ENCODE results near the gene WIZ.

WIZ gene

DNA sequence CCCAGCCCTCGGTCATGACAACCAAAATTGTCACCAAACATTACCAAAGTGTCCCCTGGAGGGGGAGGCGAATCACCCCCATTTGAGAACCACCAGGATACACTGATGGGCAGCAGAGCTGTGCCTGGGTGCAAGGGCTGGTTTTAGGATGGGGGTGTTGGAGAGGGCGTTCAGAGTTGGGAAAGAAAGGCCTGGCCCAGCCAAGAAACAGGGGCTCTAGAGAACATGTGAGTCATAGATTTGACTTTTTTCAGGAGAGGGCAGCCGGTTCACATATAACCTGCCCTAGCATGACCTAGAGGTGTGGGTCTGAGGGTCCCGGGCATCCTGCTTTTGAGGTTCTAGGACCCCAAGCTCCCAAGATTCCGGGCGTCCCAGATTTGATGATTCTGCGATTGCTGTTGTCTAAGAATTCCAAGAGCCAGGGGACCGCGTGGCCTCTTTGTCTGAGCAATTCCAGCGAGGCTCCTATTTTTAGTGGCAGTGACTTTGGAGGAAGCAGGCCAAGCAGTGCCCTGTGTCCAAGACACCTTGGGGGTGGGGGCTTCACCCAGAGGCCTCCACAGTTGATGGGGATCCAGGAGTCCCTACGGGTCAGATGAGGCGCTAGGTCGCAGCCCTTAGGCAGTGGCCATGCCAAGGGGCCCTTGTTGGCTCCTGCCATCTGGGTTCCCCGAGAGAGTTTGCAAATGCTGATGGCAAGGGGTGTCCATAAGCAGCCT, 5.1 kb downstream of the WIZ start:
- FAIRE-seq, result no peak

DNA sequence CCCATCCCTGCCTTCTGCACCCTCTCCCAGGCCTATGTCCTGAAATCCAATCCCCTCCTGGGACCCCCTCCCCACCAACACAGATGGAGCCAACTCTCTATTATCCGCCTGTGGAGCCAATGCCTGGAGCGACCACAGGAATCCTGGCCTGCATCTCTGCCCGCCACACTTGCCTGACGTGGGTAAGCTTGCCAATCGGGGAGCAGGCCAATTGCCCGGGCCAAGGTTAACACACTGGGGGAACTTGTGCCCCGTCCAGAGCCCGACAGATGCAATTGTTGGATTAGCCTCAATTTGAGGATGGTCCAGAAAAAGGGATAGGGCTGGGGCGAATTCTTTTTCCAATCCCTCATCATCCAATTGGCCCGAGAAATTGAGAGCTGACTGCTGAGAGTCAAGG, 5.9 kb downstream of the WIZ start:
- no peak for FAIRE-seq

DNA sequence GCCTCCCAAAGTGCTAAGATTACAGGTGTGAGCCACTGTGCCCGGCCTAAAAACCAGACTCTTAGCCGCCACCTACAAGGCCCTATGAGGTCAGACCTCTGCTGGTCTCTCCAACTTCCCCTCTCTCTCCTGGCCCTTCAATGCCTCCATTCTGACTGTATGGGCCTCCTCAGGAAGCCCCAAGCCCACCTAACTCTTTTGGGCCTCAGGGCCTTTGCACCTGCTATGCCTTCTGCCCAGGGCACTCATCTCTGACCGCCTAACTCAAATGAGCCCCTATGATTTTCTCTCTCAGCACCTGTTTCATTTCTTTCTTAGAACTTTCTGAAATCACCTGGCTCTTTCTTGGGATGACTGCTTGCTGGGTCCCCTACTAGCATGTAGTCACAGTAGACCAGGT, 6.4 kb downstream of the WIZ start:
- no peak for FAIRE-seq

DNA sequence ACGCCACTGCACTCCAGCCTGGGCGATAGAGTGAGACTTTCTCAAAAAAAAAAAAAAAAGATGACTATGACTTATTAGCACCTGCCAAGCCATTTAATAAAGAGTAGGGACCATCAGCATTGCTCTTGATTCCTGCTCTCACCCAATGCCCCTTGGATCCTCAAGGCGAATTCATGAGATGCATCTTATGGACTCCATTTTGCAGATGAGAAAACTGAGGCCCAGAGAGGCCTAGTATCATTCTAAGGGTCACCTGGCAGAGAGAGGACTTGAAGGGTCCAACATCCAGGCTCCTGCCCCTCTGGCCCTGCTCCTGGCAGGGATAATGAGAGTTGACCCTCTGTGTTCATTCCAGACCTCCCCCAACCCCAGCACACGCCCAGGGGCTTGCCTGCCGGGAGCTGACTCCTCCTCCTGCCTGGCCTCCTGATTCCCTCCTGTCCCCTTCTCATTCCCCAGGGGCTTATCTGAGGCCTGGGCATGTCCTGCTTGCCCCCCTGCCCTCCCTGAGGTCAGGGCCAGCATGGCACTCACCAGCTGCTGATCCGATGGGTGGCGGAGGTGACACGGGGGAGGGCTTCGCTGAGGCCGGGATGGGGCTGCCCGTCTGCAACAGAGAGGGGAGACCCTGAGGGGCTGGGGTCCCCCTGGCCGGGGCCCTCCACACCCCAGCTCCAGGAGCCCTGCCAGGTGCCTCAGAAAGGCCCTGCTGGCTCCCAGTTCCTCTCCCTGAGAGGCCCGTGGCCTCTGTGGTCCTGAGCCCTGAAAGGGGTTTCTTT, 7.4 kb downstream of the WIZ start:
- FAIRE-seq, result no peak

DNA sequence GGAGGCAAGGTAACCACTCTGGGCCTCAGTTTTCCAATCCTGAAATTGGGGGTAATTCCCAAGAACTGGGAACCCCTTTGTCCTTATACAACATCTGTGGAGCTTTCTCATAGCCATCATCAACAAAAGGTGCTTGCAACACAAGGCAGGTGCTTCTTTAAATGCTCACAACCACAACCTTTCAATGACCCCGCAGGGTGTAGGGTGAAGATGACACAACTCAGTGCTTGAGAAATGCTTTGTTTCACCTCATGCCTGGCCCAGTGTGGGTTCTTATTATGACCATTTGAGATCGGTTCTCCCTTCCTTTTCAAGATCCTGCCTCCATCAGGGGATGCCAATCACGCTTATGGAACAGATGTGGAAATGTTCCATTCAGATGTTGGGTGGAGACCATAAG, 8.4 kb downstream of the WIZ start:
- no peak for FAIRE-seq

DNA sequence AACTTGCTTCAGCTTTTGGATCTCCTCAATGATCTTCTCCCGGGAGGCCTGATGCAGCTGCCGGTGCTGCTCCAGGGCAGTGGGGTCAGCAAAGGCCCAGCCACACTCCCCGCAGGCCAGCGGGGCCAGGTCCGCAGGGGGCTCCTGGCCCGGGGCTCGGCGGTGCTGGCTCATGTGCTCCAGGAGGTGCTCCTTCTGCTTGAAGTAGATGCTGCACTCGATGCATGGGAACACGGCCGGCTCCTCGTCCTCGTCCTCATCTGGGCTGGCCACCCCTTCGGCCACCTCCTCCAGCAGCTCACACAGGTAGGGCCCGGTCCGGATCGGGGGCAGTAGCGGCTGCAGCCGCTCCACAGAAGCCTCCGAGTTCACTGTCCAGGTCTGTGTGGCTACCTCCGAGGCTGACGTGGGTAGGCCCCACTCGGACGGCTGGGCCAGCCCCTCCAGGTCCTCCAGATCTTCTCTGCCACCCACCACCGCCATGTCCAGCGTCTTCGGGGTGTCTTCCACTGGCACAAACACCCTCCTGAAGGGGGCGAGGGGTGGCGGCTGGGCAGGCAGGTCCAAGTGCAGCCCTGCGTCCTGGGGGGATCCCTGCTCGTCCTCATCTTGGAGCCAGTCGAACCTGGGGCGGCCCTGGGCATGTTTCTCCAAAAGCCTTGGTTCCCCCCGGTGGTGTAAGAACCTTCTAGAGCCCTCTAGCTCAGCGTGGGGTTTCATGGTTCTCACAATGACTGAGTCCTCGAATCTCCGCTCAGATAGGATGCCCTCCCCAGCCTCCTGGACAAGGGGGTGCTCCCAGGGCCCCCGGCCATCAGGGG, 9.7 kb downstream of the WIZ start:
- no peak for FAIRE-seq

DNA sequence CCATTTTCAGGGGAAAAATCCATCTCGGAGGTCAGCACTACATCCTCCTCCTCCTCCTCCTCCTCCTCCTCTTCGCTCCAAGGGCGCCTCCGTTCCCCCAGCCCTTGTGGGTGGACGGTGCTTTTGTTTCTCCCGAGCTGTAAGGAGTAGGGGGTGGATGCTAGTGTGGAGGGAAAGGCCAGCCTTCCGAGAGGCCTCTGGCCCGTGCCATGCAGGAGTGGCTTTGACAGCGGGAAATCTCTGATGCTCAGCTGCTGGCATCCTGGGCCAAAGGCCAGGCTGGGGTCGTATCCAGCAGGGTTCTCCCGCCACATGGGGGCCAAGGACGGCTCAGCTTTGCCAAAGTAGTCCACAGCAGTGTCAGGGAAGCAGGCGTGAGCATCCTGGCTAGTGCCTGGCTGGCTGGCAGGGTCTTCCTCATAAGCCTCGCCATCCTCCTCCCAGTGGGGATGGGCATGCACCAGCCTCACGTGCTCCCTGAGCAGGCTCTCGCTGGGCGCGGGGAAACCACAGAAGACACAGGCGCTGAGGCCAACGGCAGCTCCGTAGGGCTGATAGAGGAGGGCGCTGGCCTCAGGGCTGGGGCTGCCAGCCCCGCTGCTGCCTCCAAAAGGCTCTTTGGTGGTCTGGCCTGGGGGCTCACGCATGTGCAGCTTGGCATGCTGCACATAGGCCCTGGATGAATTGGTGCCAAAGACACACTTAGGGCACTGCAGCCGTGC, 10.5 kb downstream of the WIZ start:
- no peak for FAIRE-seq

DNA sequence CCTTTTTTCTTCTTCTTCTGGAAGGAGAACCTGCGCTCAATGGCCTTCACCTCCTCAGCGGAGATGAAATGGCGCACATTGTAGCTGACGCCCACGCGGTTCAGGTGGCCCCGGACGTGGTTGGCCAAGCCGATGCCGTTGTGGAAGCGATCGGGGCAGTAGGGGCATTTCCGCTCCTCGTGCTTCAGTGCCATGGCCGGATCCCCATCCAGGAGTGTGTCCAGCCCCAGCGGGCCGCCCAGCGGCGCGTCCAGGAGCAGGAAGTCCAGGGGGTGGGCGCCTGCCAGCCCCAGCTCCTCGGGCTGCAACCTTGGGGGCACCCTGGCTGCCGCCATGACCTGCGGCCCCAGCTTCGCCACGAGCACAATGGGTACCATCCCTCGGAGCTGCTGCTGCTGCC, 11.2 kb downstream of the WIZ start:
- FAIRE-seq, result no peak

DNA sequence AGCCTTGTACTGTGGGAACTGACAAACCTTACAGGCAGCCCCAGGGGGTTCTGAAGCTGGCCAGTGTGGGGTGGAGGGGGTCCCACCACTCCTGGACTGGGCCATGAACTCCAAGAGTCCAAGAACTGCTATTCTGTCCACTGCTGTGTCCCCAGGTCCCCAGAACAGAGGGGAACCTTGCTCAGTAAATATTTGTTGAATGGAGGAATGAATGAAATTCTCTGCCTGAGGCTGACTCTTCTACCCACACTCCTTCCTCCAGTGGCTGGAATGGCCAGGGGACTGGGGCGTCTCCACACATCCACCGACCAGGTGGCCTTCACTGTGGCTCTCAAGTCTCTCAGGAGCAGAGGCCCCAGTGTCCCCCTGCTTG, 11.6 kb downstream of the WIZ start:
- no peak for FAIRE-seq

DNA sequence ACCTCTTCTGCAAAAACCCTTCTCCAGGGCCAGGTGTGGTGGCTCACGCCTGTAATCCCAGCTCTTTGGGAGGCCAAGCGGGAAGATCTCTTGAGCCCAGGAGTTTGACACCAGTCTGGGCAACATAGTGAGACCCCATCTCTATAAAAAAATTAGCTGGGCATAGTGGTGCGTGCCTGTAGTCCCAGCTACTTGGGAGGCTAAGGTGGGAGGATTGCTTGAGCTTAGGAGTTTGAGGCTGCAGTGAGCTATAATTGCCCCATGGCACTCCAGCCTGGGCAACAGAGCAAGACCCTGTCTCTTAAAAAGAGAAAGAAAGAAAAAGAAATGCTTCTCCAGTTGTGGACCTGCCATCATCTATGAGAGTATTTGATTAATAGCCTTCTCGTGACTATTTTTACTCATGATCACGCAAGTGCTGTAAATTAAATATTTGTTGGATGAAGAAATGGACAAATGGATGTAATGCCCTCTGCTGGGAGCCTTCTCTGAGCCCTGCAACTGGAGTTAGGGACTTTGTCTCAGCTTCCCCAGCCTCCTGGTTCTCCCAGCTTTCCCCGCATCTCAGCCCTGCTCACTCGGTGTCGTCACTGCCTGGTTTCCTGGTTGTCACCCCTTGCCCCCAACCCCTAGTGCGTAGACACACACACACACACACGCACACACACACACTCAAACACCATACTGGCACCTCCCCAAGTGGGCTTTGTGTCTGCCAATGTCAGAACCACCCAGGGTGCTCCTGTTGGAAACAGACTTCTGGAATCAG, 12.2 kb downstream of the WIZ start:
- no peak for FAIRE-seq

DNA sequence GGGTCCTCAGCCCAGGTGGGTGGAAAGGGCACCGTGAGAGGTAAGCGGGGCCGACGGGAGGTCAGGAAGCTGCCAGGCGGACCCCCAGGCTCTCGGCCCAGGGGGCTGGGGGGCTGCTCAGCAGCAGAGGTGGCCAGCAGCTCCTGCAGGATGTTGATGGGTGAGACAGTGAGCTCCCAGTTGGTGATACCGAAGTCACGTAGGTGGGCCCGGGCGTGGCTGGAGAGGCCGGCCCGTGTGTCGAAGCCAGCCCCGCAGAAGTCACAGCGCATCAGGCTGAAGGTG, 13.0 kb downstream of the WIZ start:
- FAIRE-seq, result no peak

DNA sequence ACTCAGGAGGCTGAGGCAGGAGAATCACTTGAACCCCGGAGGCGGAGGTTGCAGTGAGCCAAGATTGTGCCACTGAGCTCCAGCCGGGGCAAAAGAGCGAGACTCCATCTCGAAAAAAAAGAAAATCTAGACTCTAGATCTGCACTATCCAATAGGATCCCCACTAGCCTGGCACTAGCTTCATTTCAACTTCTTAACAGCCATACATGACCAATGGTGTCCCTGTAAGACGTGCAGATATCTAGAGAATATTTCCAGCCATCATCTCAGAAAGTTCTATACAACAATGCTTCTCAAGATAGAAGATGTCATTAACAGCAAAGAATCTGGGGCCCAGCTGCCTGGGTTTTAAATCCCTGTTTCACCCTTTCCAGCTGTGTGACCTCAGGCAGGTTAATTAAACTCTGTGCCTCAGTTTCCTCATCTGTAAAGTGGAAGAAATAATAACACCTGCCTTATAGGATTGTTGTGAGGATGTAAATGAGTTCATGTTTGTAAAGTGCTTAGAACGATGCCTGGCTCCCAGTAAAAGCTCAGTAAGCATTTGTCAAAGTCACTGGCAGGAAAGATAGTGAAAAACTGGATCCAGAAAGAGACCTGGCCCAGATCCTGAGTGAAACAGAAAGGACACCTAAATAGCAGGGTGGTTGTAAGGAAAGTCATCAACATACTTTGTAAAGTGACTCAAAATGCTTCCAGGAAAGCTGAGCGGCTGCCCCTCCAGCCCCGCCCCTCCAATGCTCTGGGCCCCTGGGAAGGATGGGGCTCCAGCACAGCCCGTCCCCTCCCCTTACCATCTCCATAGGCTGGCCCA, 13.5 kb downstream of the WIZ start:
- FAIRE-seq, result no peak

DNA sequence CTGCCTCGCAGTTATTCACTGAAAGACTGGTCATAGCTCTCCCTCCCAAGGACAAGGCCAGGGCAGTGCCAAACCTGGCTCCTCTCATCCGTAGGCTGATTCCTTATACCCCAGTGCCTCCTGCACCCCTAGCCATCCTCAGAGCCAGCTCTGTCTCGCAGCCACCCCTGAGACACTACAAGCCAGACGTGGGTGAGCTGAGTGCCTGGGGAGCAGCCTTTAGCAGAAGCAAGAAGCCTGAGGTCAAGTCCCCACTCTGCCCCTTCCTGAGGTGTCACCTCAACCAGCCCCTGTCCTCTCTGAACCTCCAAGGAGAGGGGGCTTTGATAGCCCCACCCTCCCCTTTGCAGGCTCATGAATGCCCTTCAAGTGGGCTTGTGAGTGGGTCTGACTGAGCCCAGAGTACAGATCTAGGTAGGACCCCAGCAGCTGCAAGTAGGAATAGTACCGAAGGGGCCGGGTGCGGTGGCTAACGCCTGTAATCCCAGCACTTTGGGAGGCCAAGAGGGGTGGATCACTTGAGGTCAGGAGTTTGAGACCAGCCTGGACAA, 16.2 kb downstream of the WIZ start:
- FAIRE-seq, result no peak

DNA sequence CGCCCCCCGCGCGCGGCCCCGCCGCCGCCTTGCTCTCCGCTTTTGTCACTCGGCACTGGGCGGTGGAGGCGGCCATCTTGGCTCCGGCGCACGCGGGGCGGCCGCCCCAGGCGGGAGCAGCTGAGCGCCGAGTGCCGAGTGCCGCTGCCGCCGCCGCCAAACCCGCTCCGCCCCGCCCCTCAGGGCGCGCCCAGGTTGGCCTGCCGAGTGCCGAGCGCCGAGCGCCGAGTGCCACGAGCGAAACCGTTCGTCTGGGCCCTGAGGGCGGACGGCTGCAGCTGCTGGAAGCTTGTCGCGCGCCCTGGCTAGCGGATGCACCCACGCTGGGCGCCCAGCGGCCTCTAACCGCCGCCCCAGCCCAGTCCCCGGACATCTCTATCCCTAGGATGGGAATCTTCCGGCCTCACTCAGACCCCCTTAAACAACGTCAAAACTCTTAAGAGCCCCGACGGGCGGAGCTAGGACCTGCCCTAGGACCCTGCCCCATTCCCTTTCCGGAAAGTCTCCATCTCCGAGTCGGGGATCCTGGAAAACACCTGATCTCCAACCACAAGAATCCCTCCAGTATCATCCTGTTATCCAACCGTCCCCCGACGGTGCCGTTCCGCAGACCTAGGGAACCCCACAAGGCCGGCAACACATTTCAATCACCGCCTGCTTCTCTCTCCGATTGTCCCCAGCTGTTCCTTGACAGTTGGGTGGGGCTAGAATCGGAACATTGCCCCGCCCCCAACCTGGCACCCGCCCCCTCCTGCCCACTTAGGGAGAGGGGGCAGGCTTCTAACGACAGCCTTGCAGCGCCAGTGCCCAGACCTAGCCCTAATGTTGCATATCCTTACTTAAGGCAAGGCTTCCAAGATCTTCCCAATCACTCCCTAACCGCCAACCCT, 16.9 kb downstream of the WIZ start:
- no peak for FAIRE-seq

DNA sequence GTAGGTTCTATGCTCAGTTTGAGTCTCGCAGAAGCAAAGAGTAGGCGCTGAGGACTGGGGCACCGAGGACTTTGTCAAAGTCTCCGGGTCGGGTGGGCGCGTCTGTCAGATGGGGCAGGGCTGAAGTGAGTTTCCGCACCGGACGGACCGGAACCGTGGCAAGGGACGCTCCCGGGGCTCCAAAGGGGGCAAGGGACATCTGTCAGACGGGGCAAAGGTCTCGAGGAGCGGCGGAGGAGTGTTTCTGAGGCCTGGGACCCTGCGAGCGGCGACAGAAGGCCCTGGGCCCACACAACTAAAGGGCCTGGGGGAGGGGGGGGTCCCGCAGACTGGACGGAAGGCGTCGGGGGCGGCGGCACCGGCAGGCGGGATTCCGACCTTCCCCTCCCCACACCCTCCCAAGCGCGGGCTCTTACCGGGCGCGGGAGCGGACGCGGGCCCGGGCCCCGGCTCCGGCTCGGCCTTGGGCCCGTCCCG, 17.7 kb downstream of the WIZ start:
- no peak for FAIRE-seq

DNA sequence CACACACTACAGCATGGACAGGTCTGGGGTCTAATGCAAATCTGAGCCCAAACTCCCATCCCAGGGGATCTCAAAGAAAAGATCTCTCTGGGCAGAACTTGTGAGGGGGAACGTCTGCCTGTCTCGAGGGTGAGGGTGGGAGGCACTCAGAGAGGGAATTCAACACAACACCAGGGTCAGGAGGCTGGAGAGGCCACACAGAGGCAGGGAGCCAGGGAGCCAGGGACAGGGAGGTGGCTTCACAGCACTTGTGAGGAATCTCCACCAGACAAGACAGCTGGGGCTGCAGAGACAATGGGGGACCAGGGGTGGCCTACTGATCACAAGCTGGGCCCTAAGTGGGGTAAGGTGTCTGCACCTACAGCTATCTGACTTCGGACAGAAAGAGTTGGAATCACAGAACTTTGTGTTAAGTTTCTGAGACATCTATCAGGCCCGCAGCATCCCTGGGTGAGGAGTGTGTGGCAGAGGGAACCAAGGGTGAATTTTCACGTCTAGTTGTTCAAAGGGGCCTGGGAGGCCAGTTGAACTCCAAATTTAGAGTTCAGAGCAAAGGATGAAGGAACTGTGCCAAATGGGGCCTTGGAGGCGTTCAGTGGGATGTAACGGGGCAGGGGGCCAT, 18.2 kb downstream of the WIZ start:
- no peak for FAIRE-seq

DNA sequence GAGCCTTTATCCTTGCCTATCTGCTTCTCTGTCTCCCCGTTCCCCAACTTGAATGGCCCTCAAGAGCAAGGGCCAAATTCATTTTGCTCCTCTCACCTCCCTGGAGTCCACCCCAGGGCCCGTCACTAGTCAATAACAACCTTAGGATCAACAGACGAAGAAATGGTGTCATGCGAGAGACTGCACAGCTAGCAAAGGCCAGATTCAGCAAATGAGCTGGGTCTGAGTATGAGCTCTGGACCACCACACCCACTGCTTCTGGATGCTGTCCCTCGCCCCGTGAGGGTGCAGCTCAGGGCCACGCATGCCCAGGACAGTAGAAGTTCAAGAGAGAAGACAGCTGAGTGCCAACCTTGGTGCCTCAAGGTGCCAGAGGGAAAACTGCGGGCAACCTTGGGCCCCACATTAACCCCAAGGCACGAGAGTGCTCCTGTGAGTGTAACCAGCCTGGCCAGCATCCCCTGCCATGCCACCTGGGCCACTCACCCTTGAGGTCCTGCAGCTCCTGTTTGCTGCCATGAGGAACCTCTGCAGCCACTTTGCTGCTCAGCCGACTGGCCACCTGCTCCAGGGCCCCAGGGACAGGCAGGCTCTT, 19.1 kb downstream of the WIZ start:
- no peak for FAIRE-seq

DNA sequence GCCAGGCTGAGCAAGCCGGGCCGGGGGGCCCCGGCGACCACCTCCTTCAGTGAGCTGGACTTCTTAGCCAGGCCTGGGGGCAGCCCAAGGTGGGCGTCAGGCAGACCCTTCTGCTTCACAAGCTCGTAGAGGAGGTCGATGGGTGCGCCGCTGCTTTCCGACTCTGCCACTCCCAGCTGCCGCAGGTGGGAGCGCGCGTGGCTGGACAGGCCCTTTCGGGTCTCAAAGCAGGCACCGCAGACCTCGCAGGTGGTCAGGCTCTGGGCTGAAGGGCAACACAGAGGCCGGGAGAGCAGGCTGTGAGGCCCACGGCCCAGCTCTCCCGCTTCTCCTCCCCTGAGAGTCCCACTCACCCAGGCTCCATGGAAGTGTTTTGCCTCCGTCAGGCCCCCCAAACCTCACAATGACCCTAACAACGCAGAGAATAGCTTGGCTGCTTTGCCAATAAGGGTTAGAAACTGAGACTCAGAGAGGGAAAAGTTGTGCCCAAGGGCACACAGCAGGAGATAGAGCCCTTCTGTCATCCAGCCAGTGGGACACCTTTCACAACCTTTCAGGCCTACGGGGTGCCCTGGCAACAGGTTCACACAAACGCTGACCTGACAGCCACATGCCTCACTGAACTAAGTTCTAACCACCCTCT, 19.8 kb downstream of the WIZ start:
- FAIRE-seq, result no peak

All from A204.1 (cell line).